ENCODE data around the gene POLDIP2. TPM values are rescaled to one million over a fixed set of nuclear protein-coding genes. Genes with fewer than 3 reads are reported as not detected.

Gene POLDIP2
- total RNA-seq, 2 donors from 2014 or later, result 54.9 to 68.2 TPM

DNA sequence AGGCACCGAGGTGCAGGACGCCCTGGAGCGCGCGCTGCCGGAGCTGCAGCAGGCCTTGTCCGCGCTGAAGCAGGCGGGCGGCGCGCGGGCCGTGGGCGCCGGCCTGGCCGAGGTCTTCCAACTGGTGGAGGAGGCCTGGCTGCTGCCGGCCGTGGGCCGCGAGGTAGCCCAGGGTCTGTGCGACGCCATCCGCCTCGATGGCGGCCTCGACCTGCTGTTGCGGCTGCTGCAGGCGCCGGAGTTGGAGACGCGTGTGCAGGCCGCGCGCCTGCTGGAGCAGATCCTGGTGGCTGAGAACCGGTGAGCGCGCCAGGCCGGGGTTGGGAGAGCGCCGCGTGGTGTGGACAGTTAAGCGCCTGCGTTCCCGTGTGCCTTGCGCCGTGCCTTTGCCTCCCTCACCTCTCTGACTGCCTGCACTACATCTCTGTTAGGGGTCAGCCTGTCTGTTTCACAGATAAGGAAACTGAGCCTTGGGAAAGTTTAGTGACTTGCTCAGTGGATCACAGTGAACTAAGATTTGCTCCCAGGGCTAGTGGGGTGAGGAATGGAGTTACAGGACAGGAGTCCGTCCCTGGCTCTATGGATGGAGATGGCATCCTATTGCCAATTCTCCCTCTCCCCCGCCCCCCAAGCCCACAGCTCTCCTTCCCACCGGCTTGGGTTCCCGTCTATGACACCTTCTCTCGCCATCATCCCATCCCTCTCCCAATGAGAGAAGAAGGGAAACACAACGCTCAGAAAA is 15.0 kb upstream of the POLDIP2 start:
- Histone ChIP-seq H3K4me1 (ENCODE audit: control insufficient read depth in 1 of 2, low read depth in 2 of 2) (peaks cover 11 to 28% of the 10 kb centered on the region in 2 donors), H3K9me3 (no peaks in the 10 kb centered on the region), H3K36me3 (no peaks in the 10 kb centered on the region), H3K27me3 (replicated peaks; ENCODE audit: insufficient read depth) (no peaks in the 10 kb centered on the region), H3K27ac (peak overlapping the region; percentile 64 to 70), H3K4me3 (peak overlapping the region; percentile 73)
- no peak for TF ChIP-seq CTCF (IDR thresholded peaks at IDR 0.05)
- ATAC-seq (ENCODE audit: insufficient number of reproducible peaks, low FRiP score, low read depth) (no peak), DNase-seq (ENCODE audit: low spot score) (no peak)

GRCh38 chr17:28371245-28372202 is 14.2 kb upstream of the POLDIP2 start, which contains the start of gene SARM1:
TSS of gene SARM1 (plus strand) at chr17:28371694. CDS start at chr17:28372033, 339 bp downstream.
- Histone ChIP-seq H3K9me3 (no peaks in the 10 kb centered on the region), H3K36me3 (no peaks in the 10 kb centered on the region)

DNA sequence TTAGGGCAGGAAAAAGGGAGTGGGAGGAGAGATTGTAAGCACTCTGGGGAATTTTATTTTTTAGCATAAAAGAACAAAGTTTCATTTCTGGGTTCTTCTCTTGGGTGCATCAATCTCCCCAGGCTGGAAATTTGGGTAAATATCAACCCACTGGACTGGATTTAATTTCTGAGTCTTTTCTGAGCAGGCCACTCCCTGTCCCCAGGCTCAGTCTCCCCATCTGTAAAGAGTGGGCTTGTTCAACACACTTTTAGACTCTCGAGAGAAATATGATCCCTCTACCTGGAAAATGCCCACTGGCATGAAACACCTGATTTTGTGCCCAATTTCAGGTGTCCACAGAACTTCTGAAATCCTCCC is 13.4 kb upstream of the POLDIP2 start:
- TF ChIP-seq CTCF (IDR thresholded peaks at IDR 0.05), result no peak
- ATAC-seq (ENCODE audit: insufficient number of reproducible peaks, low FRiP score, low read depth) (no peak), DNase-seq (ENCODE audit: low spot score) (no peak)
- Histone ChIP-seq H3K27ac (peak overlapping the region; percentile 57 to 70), H3K4me1 (ENCODE audit: control insufficient read depth in 1 of 2, low read depth in 2 of 2) (peaks cover 11 to 28% of the 10 kb centered on the region in 2 donors), H3K4me3 (peak overlapping the region; percentile 73), H3K27me3 (replicated peaks; ENCODE audit: insufficient read depth) (no peaks in the 10 kb centered on the region), H3K36me3 (no peaks in the 10 kb centered on the region), H3K9me3 (no peaks in the 10 kb centered on the region)

More at GRCh38 chr17:28371245-28372202, 14.2 kb upstream of the POLDIP2 start, which contains the start of gene SARM1:
- Histone ChIP-seq H3K27me3 (replicated peaks; ENCODE audit: insufficient read depth) (no peaks in the 10 kb centered on the region), H3K4me1 (ENCODE audit: control insufficient read depth in 1 of 2, low read depth in 2 of 2) (peaks cover 11 to 28% of the 10 kb centered on the region in 2 donors), H3K27ac (peak within 1 kb of the TSS; percentile 64 to 70), H3K4me3 (peak within 1 kb of the TSS; percentile 73)
- peak; percentile 60 for ATAC-seq (ENCODE audit: insufficient number of reproducible peaks, low FRiP score, low read depth)
- TF ChIP-seq CTCF (IDR thresholded peaks at IDR 0.05), result no peak
- peak; percentile 66 for DNase-seq (ENCODE audit: low spot score)

GRCh38 chr17:28370035-28370743 is 12.9 kb upstream of the POLDIP2 start, which contains the start of gene VTN:
TSS of gene VTN (minus strand) at chr17:28370307. CDS start at chr17:28370203, 104 bp downstream.
- no peak for DNase-seq (ENCODE audit: low spot score)
- TF ChIP-seq CTCF (IDR thresholded peaks at IDR 0.05), result no peak
- no peak for ATAC-seq (ENCODE audit: insufficient number of reproducible peaks, low FRiP score, low read depth)
- Histone ChIP-seq H3K4me3 (peak within 1 kb of the TSS; percentile 73), H3K4me1 (ENCODE audit: control insufficient read depth in 1 of 2, low read depth in 2 of 2) (peaks cover 11 to 28% of the 10 kb centered on the region in 2 donors), H3K27ac (peak within 1 kb of the TSS; percentile 57 to 70), H3K9me3 (no peaks in the 10 kb centered on the region), H3K36me3 (no peaks in the 10 kb centered on the region), H3K27me3 (replicated peaks; ENCODE audit: insufficient read depth) (no peaks in the 10 kb centered on the region)
